ENCODE results near the gene DDX52. TPM values are rescaled to one million over a fixed set of nuclear protein-coding genes. Genes with fewer than 3 reads are reported as not detected.

Gene DDX52
- total and polyA plus RNA-seq, 11 donors = 6.7 to 20.9 (median 13.9) TPM

- no peaks in the 10 kb centered on the region for H3K9me3 ChIP-seq
- ATAC-seq = no peak
- H3K27ac ChIP-seq = no peak overlapping the region
- intact Hi-C loops (cut with DNase I) = no loop called here
- DNase-seq = no peak
- peaks cover 0 to 13% (median 0%) of the 10 kb centered on the region in 9 donors for H3K27me3 ChIP-seq
- H3K4me3 ChIP-seq = no peak overlapping the region
- no peaks in the 10 kb centered on the region for H3K4me1 ChIP-seq
- TF ChIP-seq CTCF (IDR thresholded peaks at IDR 0.05) (no peak), POLR2A (IDR thresholded peaks at IDR 0.05) (no peak)
- no peaks in the 10 kb centered on the region for H3K36me3 ChIP-seq
- WGBS, 4 donors = 86 to 100% (median 89%) methylated on average over 2 of the region's 2 CpGs
These were observed 28.7 kb upstream of the DDX52 start for GRCh38 chr17:37671824-37672547.

- Histone ChIP-seq H3K27me3 (peaks cover 0 to 5% (median 0%) of the 10 kb centered on the region in 9 donors), H3K4me3 (no peak overlapping the region), H3K9me3 (no peaks in the 10 kb centered on the region), H3K4me1 (no peaks in the 10 kb centered on the region), H3K27ac (no peak overlapping the region), H3K36me3 (no peaks in the 10 kb centered on the region)
- 87 to 91% (median 90%) methylated on average over 9 of the region's 9 CpGs for WGBS, 4 donors
- intact Hi-C loops (cut with DNase I) = no loop called here
- ATAC-seq = no peak
- no peak for DNase-seq
- TF ChIP-seq POLR2A (IDR thresholded peaks at IDR 0.05) (no peak), CTCF (IDR thresholded peaks at IDR 0.05) (no peak)
These were observed 28.0 kb upstream of the DDX52 start for GRCh38 chr17:37671028-37671823.

- 84 to 90% (median 88%) methylated on average over 1 of the region's 1 CpG for WGBS, 4 donors
- no peak overlapping the region for H3K27ac ChIP-seq
These were observed 23.8 kb upstream of the DDX52 start for GRCh38 chr17:37667039-37667438.

More at GRCh38 chr17:37667039-37667438, 23.8 kb upstream of the DDX52 start:
- no peaks in the 10 kb centered on the region for H3K9me3 ChIP-seq
- ATAC-seq (no peak), DNase-seq (no peak)
- intact Hi-C loops (cut with DNase I) = no loop called here
- H3K36me3 ChIP-seq = no peaks in the 10 kb centered on the region
- no peak for TF ChIP-seq CTCF (IDR thresholded peaks at IDR 0.05)
- H3K4me1 ChIP-seq = no peaks in the 10 kb centered on the region
- H3K4me3 ChIP-seq = no peak overlapping the region
- H3K27me3 ChIP-seq = peaks cover 0 to 3% (median 0%) of the 10 kb centered on the region in 9 donors

All from heart left ventricle (tissue), 16 donors.